ENCODE results near the gene RPS29. TPM values are rescaled to one million over a fixed set of nuclear protein-coding genes. Genes with fewer than 3 reads are reported as not detected.

The RPS29 gene
- polyA plus RNA-seq, 1 of the 3 experiments (the other 2 are of a cell fraction), result 11,220 TPM

- TF ChIP-seq RXRA (IDR thresholded peaks at IDR 0.05; ENCODE audit: borderline replicate concordance, low read depth) (no peak), MAX (IDR thresholded peaks at IDR 0.05; ENCODE audit: low read depth) (peak; percentile 89), FOSL2 (IDR thresholded peaks at IDR 0.05; ENCODE audit: borderline replicate concordance, low read depth) (no peak), FOXM1 (IDR thresholded peaks at IDR 0.05; ENCODE audit: low read depth) (0 out of 2 replicates have a peak, but pooled peaks have one; percentile 56), JUND (IDR thresholded peaks at IDR 0.05) (no peak), MXI1 (IDR thresholded peaks at IDR 0.05; ENCODE audit: low read depth, low read length) (peak; percentile 46), NRF1 (IDR thresholded peaks at IDR 0.05; ENCODE audit: low read depth, low read length) (no peak), POLR2AphosphoS5 (IDR thresholded peaks at IDR 0.05; ENCODE audit: low read depth, low read length) (no peak; the same call in 1 of the 2 replicates), ZBTB33 (IDR thresholded peaks at IDR 0.05; ENCODE audit: borderline replicate concordance, low read depth) (no peak), RCOR1 (IDR thresholded peaks at IDR 0.05; ENCODE audit: low read length) (no peak), TCF12 (IDR thresholded peaks at IDR 0.05) (no peak), ELF1 (IDR thresholded peaks at IDR 0.05) (peak; percentile 67), FOXJ3 (CRISPR knock-in tag; IDR thresholded peaks at IDR 0.05) (no peak)
These were observed 47.7 kb upstream of the RPS29 start (continued) for GRCh38 chr14:49633640-49634546.

GRCh38 chr14:49623941-49624839 lies 38.0 kb upstream of the RPS29 start:
- ChIA-PET POLR2A (no interaction called here), CTCF (interaction anchor here (0.8 to 6.1 kb wide), 4 partner anchors 8 to 229 kb away, joined by 5 to 39 read pairs (median 7); partner anchors contain the start of genes DNAAF2 and NEMF)
- H3K27ac ChIP-seq (ENCODE audit: low read depth in 2 of 2, low read length in 1 of 2), result peak overlapping the region in 1 of 2 experiments; percentile 12; a peak in 2 of 4 replicates

More at GRCh38 chr14:49623941-49624839, 38.0 kb upstream of the RPS29 start:
- 80% methylated on average over 6 of the region's 6 CpGs for WGBS (ENCODE audit: low lambda C conversion rate)
- no peak for TF ChIP-seq MEF2A (IDR thresholded peaks at IDR 0.05; ENCODE audit: borderline replicate concordance, low read depth)
- peak; percentile 19; the same call in 1 of the 2 replicates for TF ChIP-seq POLR2AphosphoS5 (IDR thresholded peaks at IDR 0.05; ENCODE audit: low read depth, low read length)
- no peak for TF ChIP-seq CHD2 (IDR thresholded peaks at IDR 0.05; ENCODE audit: low read length, partially characterized antibody)
- no peak for TF ChIP-seq TEAD4 (IDR thresholded peaks at IDR 0.05; ENCODE audit: borderline replicate concordance, insufficient read depth)
- TF ChIP-seq RXRA (IDR thresholded peaks at IDR 0.05; ENCODE audit: borderline replicate concordance, low read depth), result no peak
- TF ChIP-seq USF1 (IDR thresholded peaks at IDR 0.05; ENCODE audit: borderline replicate concordance, low read depth), result no peak
- Histone ChIP-seq H3K79me2 (ENCODE audit: insufficient read depth) (peaks cover 89% of the 10 kb centered on the region), H3K9me3 (no peaks in the 10 kb centered on the region), H3K4me3 (ENCODE audit: low read depth in 2 of 2, low read length in 1 of 2) (peak overlapping the region in 1 of 2 experiments; percentile 96; a peak in 1 of 4 replicates), H3K4me2 (peak overlapping the region; percentile 87), H3K27me3 (ENCODE audit: insufficient read depth) (no peaks in the 10 kb centered on the region), H3K9ac (peak overlapping the region; percentile 12; the same call in 1 of the 2 replicates), H3K36me3 (replicated peaks in 1 of 2; ENCODE audit: control insufficient read depth in 1 of 2, insufficient read depth in 2 of 2, low read length in 1 of 2) (peaks cover 22 to 29% of the 10 kb centered on the region in 2 experiments), H3F3A (replicated peaks; ENCODE audit: insufficient read depth) (peaks cover 21% of the 10 kb centered on the region), H3K9me2 (no peaks in the 10 kb centered on the region), H2AFZ (ENCODE audit: low read depth) (no peak overlapping the region), H4K20me1 (ENCODE audit: insufficient read depth) (peaks cover 30% of the 10 kb centered on the region), H3K4me1 (ENCODE audit: control insufficient read depth in 1 of 2, insufficient read depth in 2 of 2, low read depth in 1 of 2, low read length in 1 of 2) (peaks cover 13 to 21% of the 10 kb centered on the region in 2 experiments; a peak in 3 of 4 replicates)
- no peak for DNase-seq
